Endothelial cell of umbilical vein (primary cell): ENCODE measurements around the gene SLC22A15. TPM values are rescaled to one million over a fixed set of nuclear protein-coding genes. Genes with fewer than 3 reads are reported as not detected.

Experiments
- BruUV-seq: library from RNA; stranded (reverse); fragments of 400-500 nt; replicated peaks from 2 replicates; lab custom pipeline; 2021; lab: Mats Ljungman, UMichigan
- CTCF ChIA-PET: fragments of 300-600, 350-600 bp; sonication (Branson Sonifier 250); formaldehyde crosslinking; loops from one replicate; lab custom pipeline; 2021; ENCODE audit warnings: antibody characterized with exemption, inconsistent platforms; lab: Charles Lee
- POLR2A ChIA-PET: fragments of 300-600, 350-600 bp; sonication (Branson Sonifier 250); formaldehyde crosslinking; loops from one replicate; lab custom pipeline; 2021; ENCODE audit warnings: antibody characterized with exemption, inconsistent platforms; lab: Charles Lee
- DNase-seq: peaks from one replicate; pipeline ENCODE4 v3.0.0-alpha.2; 2011; ENCODE audit warnings: low read depth, low spot score
- FAIRE-seq: peaks from 2 replicates; lab custom pipeline; 2011; peaks lifted over from hg19 to GRCh38; lab: Jason Lieb, UNC
- H2AFZ ChIP-seq: 2 replicates; pipeline ENCODE4 v1.6.0; 2012; ENCODE audit warnings: low read depth, low read length, control low read depth, inconsistent platforms
- H3K27ac ChIP-seq: 2 replicates; pipeline ENCODE4 v1.5.1; 2011; ENCODE audit warnings: low read depth, mild to moderate bottlenecking, control low read depth, low read length, moderate library complexity; ENCODE audit not compliant: insufficient read depth
- H3K27me3 ChIP-seq, 2 experiments: 2 replicates each; pipeline versions ENCODE4 v1.6.0 to v1.6.1; 2011; ENCODE audit warnings: low read length in 2 of 2, mixed read lengths in 1 of 2; ENCODE audit not compliant: control insufficient read depth in 2 of 2, insufficient read depth in 2 of 2
- H3K36me3 ChIP-seq, 2 experiments: 2 replicates in 1 of 2; 3 replicates in 1 of 2; pipeline ENCODE4 v1.5.1; 2011; ENCODE audit warnings: low read length in 2 of 2, mild to moderate bottlenecking in 1 of 2, moderate library complexity in 1 of 2; ENCODE audit not compliant: control insufficient read depth in 2 of 2, insufficient read depth in 2 of 2; ENCODE audit errors: extremely low read depth in 1 of 2
- H3K4me1 ChIP-seq: 3 replicates; pipeline ENCODE4 v1.5.1; 2011; ENCODE audit warnings: mild to moderate bottlenecking, low read length; ENCODE audit not compliant: control insufficient read depth, insufficient read depth; ENCODE audit errors: extremely low read depth
- H3K4me2 ChIP-seq: 2 replicates; pipeline ENCODE4 v1.6.1; 2011; ENCODE audit warnings: low read length, control low read depth, mixed read lengths; ENCODE audit not compliant: insufficient read depth
- H3K4me3 ChIP-seq, 3 experiments: fragments of 200-600 bp in 1 of 3; sonication (generic), shearing (Covaris generic) in 1 of 3; replicated peaks in 1 of 3; 2 replicates each; pipeline ENCODE4 v1.5.1; 2011 to 2016; ENCODE audit warnings: control low read depth in 3 of 3, low read length in 3 of 3, mild to moderate bottlenecking in 2 of 3, inconsistent platforms in 1 of 3, low read depth in 1 of 3, moderate library complexity in 1 of 3; ENCODE audit not compliant: insufficient read depth in 1 of 3
- H3K79me2 ChIP-seq: 2 replicates; pipeline ENCODE4 v1.6.0; 2012; ENCODE audit warnings: low read length, inconsistent platforms; ENCODE audit not compliant: control insufficient read depth, insufficient read depth
- H3K9ac ChIP-seq: replicated peaks from 2 replicates; pipeline ENCODE3; 2011; ENCODE audit warnings: low read length, control low read depth; ENCODE audit not compliant: insufficient read depth; ENCODE audit errors: extremely low read depth
- H3K9me1 ChIP-seq: replicated peaks from 3 replicates; pipeline ENCODE4 v1.6.0; 2011; ENCODE audit warnings: mild to moderate bottlenecking, low read length; ENCODE audit not compliant: control insufficient read depth, insufficient read depth; ENCODE audit errors: extremely low read depth
- H3K9me3 ChIP-seq: replicated peaks from 2 replicates; pipeline ENCODE4 v1.5.1; 2012; ENCODE audit warnings: low read length, inconsistent platforms; ENCODE audit not compliant: control insufficient read depth, insufficient read depth
- H4K20me1 ChIP-seq: replicated peaks from 2 replicates; pipeline ENCODE3; 2011; ENCODE audit warnings: mild to moderate bottlenecking, low read length; ENCODE audit not compliant: control insufficient read depth, insufficient read depth; ENCODE audit errors: extremely low read depth
- EZH2 ChIP-seq: IDR thresholded peaks from 2 replicates; pipeline ENCODE4 v1.6.1; 2012; ENCODE audit warnings: borderline replicate concordance, low read depth, mild to moderate bottlenecking, moderate library complexity, low read length, inconsistent platforms; ENCODE audit not compliant: severe bottlenecking
- FOS ChIP-seq: IDR thresholded peaks from 2 replicates; pipeline ENCODE4 v1.6.1; 2011; ENCODE audit warnings: mild to moderate bottlenecking, low read length, moderate library complexity, borderline replicate concordance; ENCODE audit not compliant: insufficient read depth
- GATA2 ChIP-seq: IDR thresholded peaks from 2 replicates; pipeline ENCODE4 v1.7.0; 2011; ENCODE audit warnings: low read depth, mild to moderate bottlenecking, moderate library complexity, mixed read lengths, low read length; ENCODE audit not compliant: insufficient read length, insufficient read depth
- JUN ChIP-seq: IDR thresholded peaks from 2 replicates; pipeline ENCODE4 v1.6.1; 2011; ENCODE audit warnings: borderline replicate concordance, low read depth; ENCODE audit not compliant: insufficient read length, insufficient read depth
- MYC ChIP-seq: IDR thresholded peaks from one replicate; pipeline ENCODE4 v1.6.1; 2011; ENCODE audit warnings: mild to moderate bottlenecking, low read depth, low read length
- POLR2A ChIP-seq: IDR thresholded peaks from 2 replicates; pipeline ENCODE4 v1.6.1; 2012; ENCODE audit warnings: low read depth, mild to moderate bottlenecking, control low read depth, low read length
- POLR2AphosphoS5 ChIP-seq: IDR thresholded peaks from 2 replicates; pipeline ENCODE4 v1.6.1; 2012; ENCODE audit warnings: low read depth, mild to moderate bottlenecking, control low read depth, low read length, moderate library complexity; ENCODE audit not compliant: insufficient read depth
- dilution Hi-C: fragments of 300-500 bp; cut with MboI; formaldehyde crosslinking; loops from one replicate; pipeline ENCODE4 v1.15.0; 2019; ENCODE audit warnings: low sequenced_read_pairs; ENCODE audit not compliant: extremely low pct_ligation_motif_present
- intact Hi-C: fragments of 100-400 bp; cut with micrococcal nuclease; formaldehyde crosslinking; loops from one replicate; pipeline ENCODE4 v1.10.0; 2022
- polyA plus RNA-seq, 4 experiments: library from polyadenylated mRNA; depleted of rRNA in 3 of 4; stranded (reverse) in 3 of 4; unstranded in 1 of 4; fragments of >200 nt; gene quantifications; 2 replicates each; pipeline versions ENCODE4 v1.2.1 to v1.2.3, GENCODE V29; 2011 to 2012; ENCODE audit warnings: missing spikeins in 1 of 4
- total RNA-seq: library from RNA; stranded (reverse); gene quantifications from 2 replicates; pipeline ENCODE4 v1.2.3, GENCODE V29; 2021
- TF ChIP-seq, protein P1 (sequence below): IDR thresholded peaks from 2 replicates; pipeline ENCODE4 v1.6.1; 2011; ENCODE audit not compliant: insufficient read depth, insufficient read length
- TF ChIP-seq, protein P2 (sequence below), 2 donors: IDR thresholded peaks; 1 replicate in 1 of 2; 2 replicates in 1 of 2; pipeline ENCODE4 v1.5.1; 2011; ENCODE audit warnings: low read length in 2 of 2, mild to moderate bottlenecking in 2 of 2, moderate library complexity in 2 of 2, control low read depth in 1 of 2, inconsistent platforms in 1 of 2, low read depth in 1 of 2; ENCODE audit not compliant: insufficient read depth in 1 of 2; ENCODE audit errors: extremely low read depth in 1 of 2

Gene SLC22A15
- total and polyA plus RNA-seq, 2 donors (not counting 3 experiments of a cell fraction or from before 2014, with no cell fraction given), result 0.44 TPM; not detected in 1

DNA sequence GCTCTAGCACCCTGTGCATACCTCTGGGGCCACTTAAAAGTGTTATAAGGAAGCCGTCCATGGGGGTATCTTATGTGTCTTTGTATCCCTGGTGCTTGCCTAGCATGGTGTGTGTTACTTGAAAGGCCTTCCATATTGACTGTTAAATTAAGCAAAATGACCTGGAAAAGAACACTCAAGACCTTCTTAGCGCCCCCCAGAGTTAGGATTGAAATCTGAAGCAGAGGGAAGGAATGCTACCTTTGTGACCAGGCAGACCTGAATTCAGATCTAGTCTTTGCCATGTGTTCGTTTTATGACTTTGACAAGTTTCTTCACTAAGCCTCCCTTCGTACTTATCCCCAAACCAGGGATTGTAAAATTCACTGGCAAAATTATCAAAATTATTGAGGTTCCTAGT, 59.9 kb downstream of the SLC22A15 start:
- no peaks in the 10 kb centered on the region for H3K36me3 ChIP-seq
- H3K9me1 ChIP-seq, result no peaks in the 10 kb centered on the region
- H3K4me2 ChIP-seq, result no peak overlapping the region
- CTCF ChIA-PET, result no interaction called here
- H3K4me3 ChIP-seq, result no peak overlapping the region
- no peaks in the 10 kb centered on the region for H3K79me2 ChIP-seq
- FAIRE-seq (no peak), DNase-seq (no peak)
- H3K4me1 ChIP-seq, result no peaks in the 10 kb centered on the region
- no peaks in the 10 kb centered on the region for H3K9me3 ChIP-seq
- intact Hi-C loops (no loop called here), dilution Hi-C loops (no loop called here)
- H2AFZ ChIP-seq, result no peak overlapping the region
- POLR2A ChIA-PET, result no interaction called here
- no peak overlapping the region for H3K27ac ChIP-seq
- H4K20me1 ChIP-seq, result no peaks in the 10 kb centered on the region
- no peak overlapping the region for H3K9ac ChIP-seq
- H3K27me3 ChIP-seq, result no peaks in the 10 kb centered on the region
- TF ChIP-seq GATA2 (no peak), JUN (no peak), MYC (no peak), FOS (no peak), POLR2AphosphoS5 (no peak), EZH2 (no peak), POLR2A (no peak)
- TF ChIP-seq, protein P1, sequence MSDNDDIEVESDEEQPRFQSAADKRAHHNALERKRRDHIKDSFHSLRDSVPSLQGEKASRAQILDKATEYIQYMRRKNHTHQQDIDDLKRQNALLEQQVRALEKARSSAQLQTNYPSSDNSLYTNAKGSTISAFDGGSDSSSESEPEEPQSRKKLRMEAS, result no peak
- TF ChIP-seq, protein P2, sequence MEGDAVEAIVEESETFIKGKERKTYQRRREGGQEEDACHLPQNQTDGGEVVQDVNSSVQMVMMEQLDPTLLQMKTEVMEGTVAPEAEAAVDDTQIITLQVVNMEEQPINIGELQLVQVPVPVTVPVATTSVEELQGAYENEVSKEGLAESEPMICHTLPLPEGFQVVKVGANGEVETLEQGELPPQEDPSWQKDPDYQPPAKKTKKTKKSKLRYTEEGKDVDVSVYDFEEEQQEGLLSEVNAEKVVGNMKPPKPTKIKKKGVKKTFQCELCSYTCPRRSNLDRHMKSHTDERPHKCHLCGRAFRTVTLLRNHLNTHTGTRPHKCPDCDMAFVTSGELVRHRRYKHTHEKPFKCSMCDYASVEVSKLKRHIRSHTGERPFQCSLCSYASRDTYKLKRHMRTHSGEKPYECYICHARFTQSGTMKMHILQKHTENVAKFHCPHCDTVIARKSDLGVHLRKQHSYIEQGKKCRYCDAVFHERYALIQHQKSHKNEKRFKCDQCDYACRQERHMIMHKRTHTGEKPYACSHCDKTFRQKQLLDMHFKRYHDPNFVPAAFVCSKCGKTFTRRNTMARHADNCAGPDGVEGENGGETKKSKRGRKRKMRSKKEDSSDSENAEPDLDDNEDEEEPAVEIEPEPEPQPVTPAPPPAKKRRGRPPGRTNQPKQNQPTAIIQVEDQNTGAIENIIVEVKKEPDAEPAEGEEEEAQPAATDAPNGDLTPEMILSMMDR (IDR thresholded peaks at IDR 0.05; ENCODE audit: extremely low read depth in 1 of 2, insufficient read depth in 1 of 2, low read depth in 1 of 2, low read length in 2 of 2), result no peak
- BruUV-seq, result no TSS peak
